ENCODE measurements around the gene SF3A1.

The SF3A1 gene

GRCh38 chr22:30285176-30285845, 71.4 kb downstream of the SF3A1 start:
- DNase-seq, result no peak

GRCh38 chr22:30284666-30285065, 72.0 kb downstream of the SF3A1 start:
- DNase-seq, result no peak

GRCh38 chr22:30284172-30284571, 72.5 kb downstream of the SF3A1 start:
- no peak for DNase-seq

- no peak for DNase-seq
Measured at GRCh38 chr22:30283342-30283741, 73.4 kb downstream of the SF3A1 start.

GRCh38 chr22:30282616-30283046, 74.1 kb downstream of the SF3A1 start:
- no peak for DNase-seq
